ENCODE results near the gene CELSR1.

DNA sequence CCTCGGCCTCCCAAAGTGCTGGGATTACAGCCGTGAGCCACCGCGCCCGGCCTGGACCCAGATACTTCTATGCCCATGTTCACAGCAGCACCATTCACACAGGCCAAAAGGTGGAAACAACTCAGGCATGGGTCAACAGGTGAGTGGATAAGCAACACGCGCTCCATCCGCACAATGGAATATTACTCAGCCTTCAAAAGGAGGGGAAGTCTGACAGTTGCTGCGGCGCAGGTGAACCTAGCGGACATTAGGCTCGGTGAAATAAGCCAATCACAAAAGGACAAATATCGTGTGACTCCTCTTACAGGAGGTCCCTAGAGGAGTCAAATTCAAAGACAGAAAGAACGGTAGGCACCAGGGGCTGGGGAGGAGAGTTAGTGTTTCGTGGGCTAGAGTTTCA lies 154.9 kb downstream of the CELSR1 start:
- TF ChIP-seq POLR2A (IDR thresholded peaks at IDR 0.05; ENCODE audit: low read length), result no peak
- no peak for TF ChIP-seq GATA1 (IDR thresholded peaks at IDR 0.05; ENCODE audit: low read depth, low read length)

All from erythroblast (primary cell).